Astrocyte (in vitro differentiated cells and primary cell): ENCODE results near the gene ELN. TPM values are rescaled to one million over a fixed set of nuclear protein-coding genes. Genes with fewer than 3 reads are reported as not detected.

Source experiments
- DNase-seq: peaks from one replicate; pipeline ENCODE4 v3.0.0-alpha.2; 2010; ENCODE audit warnings: low read depth
- FAIRE-seq: peaks from 2 replicates; lab custom pipeline; 2011; peaks lifted over from hg19 to GRCh38; lab: Jason Lieb, UNC
- H2AFZ ChIP-seq: 2 replicates; pipeline ENCODE4 v1.6.0; 2012; ENCODE audit warnings: low read depth, low read length, inconsistent platforms
- H3K27ac ChIP-seq: 2 replicates; pipeline ENCODE4 v1.5.1; 2011; ENCODE audit warnings: low read depth, low read length, inconsistent platforms
- H3K27me3 ChIP-seq: 2 replicates; pipeline ENCODE4 v1.6.0; 2011; ENCODE audit warnings: low read length, inconsistent platforms; ENCODE audit not compliant: insufficient read depth
- H3K36me3 ChIP-seq: 2 replicates; pipeline ENCODE4 v1.5.1; 2011; ENCODE audit warnings: low read length, inconsistent platforms; ENCODE audit not compliant: insufficient read depth
- H3K4me1 ChIP-seq: 2 replicates; pipeline ENCODE4 v1.5.1; 2011; ENCODE audit warnings: low read length, inconsistent platforms; ENCODE audit not compliant: insufficient read depth
- H3K4me2 ChIP-seq: 2 replicates; pipeline ENCODE4 v1.6.0; 2012; ENCODE audit warnings: low read length, inconsistent platforms
- H3K4me3 ChIP-seq: 2 replicates; pipeline ENCODE4 v1.5.1; 2011; ENCODE audit warnings: low read depth, mild to moderate bottlenecking, low read length, inconsistent platforms; ENCODE audit not compliant: insufficient read depth
- H3K79me2 ChIP-seq: 2 replicates; pipeline ENCODE4 v1.6.0; 2012; ENCODE audit warnings: mild to moderate bottlenecking, low read length, inconsistent platforms; ENCODE audit not compliant: insufficient read depth
- H3K9ac ChIP-seq: 2 replicates; pipeline ENCODE4 v1.6.0; 2012; ENCODE audit warnings: mild to moderate bottlenecking, low read length, inconsistent platforms
- H3K9me3 ChIP-seq: 2 replicates; pipeline ENCODE4 v1.5.1; 2012; ENCODE audit warnings: low read depth, mild to moderate bottlenecking, low read length, inconsistent platforms; ENCODE audit not compliant: insufficient read depth
- H4K20me1 ChIP-seq: 2 replicates; pipeline ENCODE4 v1.6.0; 2012; ENCODE audit warnings: low read length, inconsistent platforms; ENCODE audit not compliant: insufficient read depth
- H3K27ac Mint-ChIP-seq: one replicate; pipeline ENCODE4 v1.8.0; 2021; ENCODE audit warnings: mild to moderate bottlenecking, mixed read lengths; ENCODE audit not compliant: unreplicated experiment
- H3K27me3 Mint-ChIP-seq: one replicate; pipeline ENCODE4 v1.8.0; 2021; ENCODE audit warnings: low read depth, mixed read lengths; ENCODE audit not compliant: unreplicated experiment
- H3K36me3 Mint-ChIP-seq: one replicate; pipeline ENCODE4 v1.8.0; 2021; ENCODE audit warnings: low read depth, mixed read lengths; ENCODE audit not compliant: unreplicated experiment
- H3K4me1 Mint-ChIP-seq: one replicate; pipeline ENCODE4 v1.8.0; 2021; ENCODE audit warnings: low read depth, mixed read lengths; ENCODE audit not compliant: unreplicated experiment
- H3K4me3 Mint-ChIP-seq: one replicate; pipeline ENCODE4 v1.8.0; 2021; ENCODE audit warnings: mild to moderate bottlenecking, moderate library complexity, mixed read lengths; ENCODE audit not compliant: unreplicated experiment
- H3K9me3 Mint-ChIP-seq: one replicate; pipeline ENCODE4 v1.8.0; 2021; ENCODE audit warnings: mild to moderate bottlenecking, mixed read lengths; ENCODE audit not compliant: unreplicated experiment
- EZH2 ChIP-seq: IDR thresholded peaks from 2 replicates; pipeline ENCODE4 v1.6.1; 2012; ENCODE audit warnings: mild to moderate bottlenecking, low read length, inconsistent platforms; ENCODE audit not compliant: insufficient read depth
- total RNA-seq: library from RNA; stranded (reverse); gene quantifications from 2 replicates; pipeline ENCODE4 v1.2.1, GENCODE V29; 2021
- TF ChIP-seq, protein P1 (sequence below): IDR thresholded peaks from 2 replicates; pipeline ENCODE4 v1.5.1; 2011; ENCODE audit warnings: low read depth, mild to moderate bottlenecking, inconsistent platforms, low read length, moderate library complexity; ENCODE audit not compliant: insufficient read depth

ELN gene
- total RNA-seq, 1 donor from 2014 or later: 0.75 TPM

DNA sequence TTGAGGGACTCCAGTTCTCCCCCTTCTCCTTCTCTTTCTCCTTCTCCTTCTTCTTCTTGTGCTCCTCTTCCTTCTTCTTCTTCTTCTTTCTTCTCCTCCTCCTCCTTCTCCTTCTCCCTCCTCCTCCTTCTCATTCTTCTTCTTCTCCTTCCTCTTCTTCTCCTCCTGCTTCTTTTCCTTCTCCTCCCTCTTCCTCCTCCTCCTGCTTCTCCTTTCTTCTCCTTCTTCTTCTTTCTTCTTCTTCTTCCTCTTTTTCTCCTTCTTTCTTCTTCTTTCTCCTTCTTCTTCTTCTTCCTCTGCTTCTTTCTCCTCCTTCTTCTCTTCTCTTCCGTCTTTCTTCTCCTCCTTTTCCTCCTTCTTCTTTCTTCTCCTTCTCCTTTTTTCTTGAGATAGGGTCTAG is 30.0 kb downstream of the ELN start:
- Mint-ChIP-seq H3K27me3 (peaks cover 27% of the 10 kb centered on the region), H3K36me3 (no peaks in the 10 kb centered on the region), H3K9me3 (no peaks in the 10 kb centered on the region), H3K4me1 (no peaks in the 10 kb centered on the region), H3K4me3 (no peak overlapping the region), H3K27ac (no peak overlapping the region)
- no peak for DNase-seq
- Histone ChIP-seq H3K4me3 (no peak overlapping the region), H3K27me3 (no peaks in the 10 kb centered on the region), H3K4me2 (no peak overlapping the region), H4K20me1 (no peaks in the 10 kb centered on the region), H3K79me2 (no peaks in the 10 kb centered on the region), H3K9me3 (no peaks in the 10 kb centered on the region), H2AFZ (no peak overlapping the region), H3K27ac (no peak overlapping the region), H3K36me3 (no peaks in the 10 kb centered on the region), H3K4me1 (peaks cover 12% of the 10 kb centered on the region), H3K9ac (no peak overlapping the region)
- TF ChIP-seq EZH2: no peak
- TF ChIP-seq, protein P1, sequence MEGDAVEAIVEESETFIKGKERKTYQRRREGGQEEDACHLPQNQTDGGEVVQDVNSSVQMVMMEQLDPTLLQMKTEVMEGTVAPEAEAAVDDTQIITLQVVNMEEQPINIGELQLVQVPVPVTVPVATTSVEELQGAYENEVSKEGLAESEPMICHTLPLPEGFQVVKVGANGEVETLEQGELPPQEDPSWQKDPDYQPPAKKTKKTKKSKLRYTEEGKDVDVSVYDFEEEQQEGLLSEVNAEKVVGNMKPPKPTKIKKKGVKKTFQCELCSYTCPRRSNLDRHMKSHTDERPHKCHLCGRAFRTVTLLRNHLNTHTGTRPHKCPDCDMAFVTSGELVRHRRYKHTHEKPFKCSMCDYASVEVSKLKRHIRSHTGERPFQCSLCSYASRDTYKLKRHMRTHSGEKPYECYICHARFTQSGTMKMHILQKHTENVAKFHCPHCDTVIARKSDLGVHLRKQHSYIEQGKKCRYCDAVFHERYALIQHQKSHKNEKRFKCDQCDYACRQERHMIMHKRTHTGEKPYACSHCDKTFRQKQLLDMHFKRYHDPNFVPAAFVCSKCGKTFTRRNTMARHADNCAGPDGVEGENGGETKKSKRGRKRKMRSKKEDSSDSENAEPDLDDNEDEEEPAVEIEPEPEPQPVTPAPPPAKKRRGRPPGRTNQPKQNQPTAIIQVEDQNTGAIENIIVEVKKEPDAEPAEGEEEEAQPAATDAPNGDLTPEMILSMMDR: no peak
- FAIRE-seq: no peak

DNA sequence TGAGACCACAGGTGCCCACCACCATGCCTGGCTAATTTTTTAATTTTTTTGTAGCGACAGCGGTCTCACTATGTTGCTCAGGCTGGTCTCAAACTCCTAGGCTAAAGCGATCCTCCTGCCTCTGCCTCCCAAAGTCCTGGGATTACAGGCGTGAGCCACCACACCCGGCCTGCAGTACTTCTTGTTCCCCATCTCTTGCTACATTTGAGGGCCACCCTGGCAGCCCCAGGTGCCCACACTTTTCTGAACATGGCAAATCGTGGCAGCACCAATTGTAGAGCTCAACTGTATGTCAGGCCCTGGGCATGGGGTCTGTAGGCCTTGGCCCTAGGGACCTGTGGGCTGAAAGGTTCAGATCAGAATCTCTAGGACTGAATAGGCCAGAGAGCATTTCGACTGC is 30.5 kb downstream of the ELN start:
- Histone ChIP-seq H3K9me3 (no peaks in the 10 kb centered on the region), H3K4me2 (no peak overlapping the region), H3K9ac (no peak overlapping the region), H3K4me3 (no peak overlapping the region), H3K27me3 (no peaks in the 10 kb centered on the region), H3K4me1 (peaks cover 12% of the 10 kb centered on the region), H3K36me3 (no peaks in the 10 kb centered on the region), H3K27ac (no peak overlapping the region), H2AFZ (no peak overlapping the region), H4K20me1 (no peaks in the 10 kb centered on the region), H3K79me2 (no peaks in the 10 kb centered on the region)
- Mint-ChIP-seq H3K27me3 (peaks cover 24% of the 10 kb centered on the region), H3K36me3 (no peaks in the 10 kb centered on the region), H3K9me3 (no peaks in the 10 kb centered on the region), H3K4me3 (no peak overlapping the region), H3K27ac (no peak overlapping the region), H3K4me1 (no peaks in the 10 kb centered on the region)
- TF ChIP-seq, protein P1: no peak
- TF ChIP-seq EZH2: no peak
- DNase-seq (no peak), FAIRE-seq (no peak)

DNA sequence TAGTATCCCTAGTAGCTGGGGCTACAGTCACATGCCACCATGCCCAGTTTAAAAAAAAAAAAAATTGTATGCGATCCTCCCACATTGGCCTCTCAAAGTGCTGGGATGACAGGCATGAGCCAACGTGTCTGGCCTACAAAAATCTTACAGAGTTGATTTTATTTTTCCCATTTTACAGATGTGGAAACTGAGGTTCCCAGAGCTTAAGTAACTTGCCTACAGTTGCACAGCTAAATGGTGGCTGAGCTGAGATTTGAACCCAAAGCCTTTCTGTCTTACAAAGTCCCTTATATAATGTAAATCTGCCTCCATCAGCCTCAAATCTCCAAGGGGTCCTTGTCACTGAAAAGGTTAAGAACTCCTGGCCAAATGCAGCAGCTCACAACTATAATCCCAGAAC is 31.1 kb downstream of the ELN start:
- H3K27me3 ChIP-seq: no peaks in the 10 kb centered on the region
- H3K4me1 ChIP-seq: peaks cover 12% of the 10 kb centered on the region
- no peaks in the 10 kb centered on the region for H3K79me2 ChIP-seq
- H3K36me3 Mint-ChIP-seq: no peaks in the 10 kb centered on the region
- H3K9me3 Mint-ChIP-seq: no peaks in the 10 kb centered on the region
- no peak for TF ChIP-seq EZH2
- TF ChIP-seq, protein P1: no peak
- no peak overlapping the region for H3K27ac ChIP-seq
- H3K27ac Mint-ChIP-seq: no peak overlapping the region
- no peak for FAIRE-seq
- no peak overlapping the region for H3K4me2 ChIP-seq
- H2AFZ ChIP-seq: no peak overlapping the region
- no peak for DNase-seq
- no peaks in the 10 kb centered on the region for H3K36me3 ChIP-seq
- H3K27me3 Mint-ChIP-seq: peaks cover 24% of the 10 kb centered on the region
- no peaks in the 10 kb centered on the region for H3K9me3 ChIP-seq
- H3K4me1 Mint-ChIP-seq: no peaks in the 10 kb centered on the region
- no peak overlapping the region for H3K9ac ChIP-seq
- H4K20me1 ChIP-seq: no peaks in the 10 kb centered on the region
- H3K4me3 ChIP-seq: no peak overlapping the region
- H3K4me3 Mint-ChIP-seq: no peak overlapping the region
